Activated CD4-positive, alpha-beta memory T cell treated with anti-CD3 and anti-CD28 coated beads for 36 hours (primary cell): ENCODE measurements around the gene FCRLA. TPM values are rescaled to one million over a fixed set of nuclear protein-coding genes. Genes with fewer than 3 reads are reported as not detected.
"Not testable (repeated sequence)": the region's sequence is repeated elsewhere in the genome, so short reads cannot be mapped to it uniquely, and the experiment has no call there.

Experiments used
- CTCF ChIA-PET: fragments of 350-600 bp; sonication (Branson Sonifier 250); formaldehyde crosslinking; loops from one replicate; lab custom pipeline; 2021; ENCODE audit warnings: antibody characterized with exemption, inconsistent platforms; lab: Charles Lee
- POLR2A ChIA-PET: fragments of 350-600 bp; sonication (Branson Sonifier 250); formaldehyde crosslinking; loops from one replicate; lab custom pipeline; 2021; ENCODE audit warnings: antibody characterized with exemption; lab: Charles Lee
- DNase-seq: peaks from one replicate; pipeline ENCODE4 v3.0.0-alpha.2; 2020
- H3K27ac Mint-ChIP-seq: one replicate; pipeline ENCODE4 v1.8.0; 2021; ENCODE audit warnings: mixed read lengths
- H3K27me3 Mint-ChIP-seq: one replicate; pipeline ENCODE4 v1.8.0; 2021; ENCODE audit warnings: mixed read lengths
- H3K36me3 Mint-ChIP-seq: one replicate; pipeline ENCODE4 v1.8.0; 2021; ENCODE audit warnings: mixed read lengths
- H3K4me1 Mint-ChIP-seq: one replicate; pipeline ENCODE4 v1.8.0; 2021; ENCODE audit warnings: low read depth, mixed read lengths
- H3K4me3 Mint-ChIP-seq: one replicate; pipeline ENCODE4 v1.8.0; 2021; ENCODE audit warnings: mild to moderate bottlenecking, mixed read lengths
- H3K9me3 Mint-ChIP-seq: one replicate; pipeline ENCODE4 v1.8.0; 2021; ENCODE audit warnings: mixed read lengths
- intact Hi-C: fragments of 100-400 bp; cut with micrococcal nuclease; formaldehyde crosslinking; loops from one replicate; pipeline ENCODE4 v1.15.1; 2023
- total RNA-seq, 2 experiments: library from RNA; stranded (reverse); gene quantifications; one replicate each; pipeline ENCODE4 v1.2.3, GENCODE V29; 2021

Gene FCRLA, protein sequence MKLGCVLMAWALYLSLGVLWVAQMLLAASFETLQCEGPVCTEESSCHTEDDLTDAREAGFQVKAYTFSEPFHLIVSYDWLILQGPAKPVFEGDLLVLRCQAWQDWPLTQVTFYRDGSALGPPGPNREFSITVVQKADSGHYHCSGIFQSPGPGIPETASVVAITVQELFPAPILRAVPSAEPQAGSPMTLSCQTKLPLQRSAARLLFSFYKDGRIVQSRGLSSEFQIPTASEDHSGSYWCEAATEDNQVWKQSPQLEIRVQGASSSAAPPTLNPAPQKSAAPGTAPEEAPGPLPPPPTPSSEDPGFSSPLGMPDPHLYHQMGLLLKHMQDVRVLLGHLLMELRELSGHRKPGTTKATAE
- total RNA-seq = not detected

DNA sequence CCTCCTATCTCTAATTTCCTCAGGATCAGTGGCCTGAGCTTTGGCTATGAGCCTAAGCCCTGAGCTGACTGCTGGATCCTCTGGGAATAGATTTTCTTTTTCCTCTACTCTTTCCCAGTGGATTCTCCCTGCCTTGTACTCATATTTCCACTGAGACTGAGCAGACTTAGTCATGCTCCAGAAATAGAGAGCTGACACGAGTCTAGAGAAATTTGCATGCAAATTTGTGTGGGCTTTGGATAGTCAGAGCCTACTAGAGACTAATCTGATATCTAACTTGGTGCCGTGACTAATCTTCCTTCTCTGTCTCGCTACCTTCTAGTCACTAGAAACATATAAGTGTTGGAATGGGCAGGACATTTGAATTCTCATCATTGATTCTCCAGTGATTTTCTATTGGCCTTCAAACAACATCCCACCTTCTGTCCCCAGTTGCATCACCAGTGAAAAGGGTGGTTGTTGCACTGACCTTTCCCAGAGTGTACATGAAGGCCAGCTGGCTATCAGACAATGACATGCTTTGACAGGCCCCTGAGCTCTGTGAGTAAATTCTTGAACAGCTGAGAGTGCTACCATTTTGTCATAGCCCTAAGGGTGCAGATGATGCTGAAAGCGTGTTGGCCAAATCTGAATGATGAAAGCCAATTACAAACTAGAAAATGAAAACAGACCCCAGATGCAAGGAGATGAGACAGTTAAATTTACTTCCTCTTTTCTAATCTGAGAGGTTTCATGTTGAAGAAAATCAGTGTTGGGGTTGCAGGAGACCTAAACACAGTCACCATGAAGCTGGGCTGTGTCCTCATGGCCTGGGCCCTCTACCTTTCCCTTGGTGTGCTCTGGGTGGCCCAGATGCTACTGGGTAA is at the start of gene FCRLA:
FCRLA (plus strand) TSS at position 748 of the 866 bp plus-strand sequence; CDS start at position 784, 36 bp downstream.
- ChIA-PET POLR2A (interaction anchor here (1.4 kb wide), 1 partner anchor 24 kb away, joined by 3 read pairs; no protein-coding TSS in a partner anchor), CTCF (interaction anchor here (0.6 to 1.1 kb wide), 2 partner anchors 8 to 27 kb away, joined by 3 read pairs; no protein-coding TSS in a partner anchor)
- intact Hi-C loops = loop anchor here (2.0 kb wide), 1 partner anchor 20 kb away; no protein-coding TSS in a partner anchor
- DNase-seq = no peak
- H3K9me3 Mint-ChIP-seq = no peaks in the 10 kb centered on the region
- H3K27me3 Mint-ChIP-seq = peaks cover 5% of the 10 kb centered on the region
- no peak within 1 kb of the TSS for H3K4me3 Mint-ChIP-seq
- no peaks in the 10 kb centered on the region for H3K4me1 Mint-ChIP-seq
- H3K27ac Mint-ChIP-seq = no peak within 1 kb of the TSS
- no peaks in the 10 kb centered on the region for H3K36me3 Mint-ChIP-seq

GRCh38 chr1:161658524-161658923 is 48.5 kb upstream of the FCRLA start:
- POLR2A ChIA-PET, H3K4me1 Mint-ChIP-seq, CTCF ChIA-PET, H3K27me3 Mint-ChIP-seq, DNase-seq, H3K36me3 Mint-ChIP-seq, H3K4me3 Mint-ChIP-seq, intact Hi-C loops, H3K27ac Mint-ChIP-seq, H3K9me3 Mint-ChIP-seq: not testable (repeated sequence)

- H3K27ac Mint-ChIP-seq, intact Hi-C loops, H3K4me3 Mint-ChIP-seq, H3K36me3 Mint-ChIP-seq, CTCF ChIA-PET, H3K27me3 Mint-ChIP-seq, H3K4me1 Mint-ChIP-seq, H3K9me3 Mint-ChIP-seq, DNase-seq, POLR2A ChIA-PET: not testable (repeated sequence)
These were observed 45.2 kb upstream of the FCRLA start for GRCh38 chr1:161661660-161662311.

DNA sequence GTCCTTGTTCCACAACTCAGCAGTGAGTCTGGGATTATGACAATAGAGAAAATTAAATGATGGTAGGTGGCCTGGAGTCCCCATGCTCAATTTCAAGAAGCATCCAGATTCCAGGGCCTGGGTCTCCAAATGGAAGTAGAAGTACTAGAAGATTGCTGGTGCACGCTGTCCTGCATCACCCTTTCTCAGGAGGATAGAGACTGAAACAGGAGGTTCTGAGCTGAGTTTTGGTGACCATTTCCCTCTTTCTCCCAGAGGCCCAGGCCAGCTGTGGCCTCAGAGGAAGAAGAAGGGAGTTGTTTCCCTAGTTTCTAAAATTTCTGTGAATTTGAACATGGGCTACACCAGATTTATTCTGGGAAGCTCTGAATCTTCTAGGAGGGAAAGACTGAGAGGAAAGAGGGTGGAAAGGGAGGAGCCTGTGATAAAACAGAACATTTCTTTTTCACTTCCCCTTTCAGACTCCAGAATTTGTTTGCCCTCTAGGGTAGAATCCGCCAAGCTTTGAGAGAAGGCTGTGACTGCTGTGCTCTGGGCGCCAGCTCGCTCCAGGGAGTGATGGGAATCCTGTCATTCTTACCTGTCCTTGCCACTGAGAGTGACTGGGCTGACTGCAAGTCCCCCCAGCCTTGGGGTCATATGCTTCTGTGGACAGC is 44.2 kb upstream of the FCRLA start, which contains the start of gene FCGR2B:
FCGR2B (plus strand) TSS at position 460 of the 656 bp plus-strand sequence; CDS start at position 559, 99 bp downstream.
- H3K27me3 Mint-ChIP-seq, H3K4me3 Mint-ChIP-seq, intact Hi-C loops, POLR2A ChIA-PET, CTCF ChIA-PET, H3K4me1 Mint-ChIP-seq, H3K27ac Mint-ChIP-seq, DNase-seq, H3K36me3 Mint-ChIP-seq, H3K9me3 Mint-ChIP-seq: not testable (repeated sequence)

GRCh38 chr1:161663569-161663968 is 43.5 kb upstream of the FCRLA start:
- H3K4me3 Mint-ChIP-seq, DNase-seq, H3K27me3 Mint-ChIP-seq, intact Hi-C loops, H3K4me1 Mint-ChIP-seq, H3K36me3 Mint-ChIP-seq, H3K27ac Mint-ChIP-seq, CTCF ChIA-PET, POLR2A ChIA-PET, H3K9me3 Mint-ChIP-seq: not testable (repeated sequence)

DNA sequence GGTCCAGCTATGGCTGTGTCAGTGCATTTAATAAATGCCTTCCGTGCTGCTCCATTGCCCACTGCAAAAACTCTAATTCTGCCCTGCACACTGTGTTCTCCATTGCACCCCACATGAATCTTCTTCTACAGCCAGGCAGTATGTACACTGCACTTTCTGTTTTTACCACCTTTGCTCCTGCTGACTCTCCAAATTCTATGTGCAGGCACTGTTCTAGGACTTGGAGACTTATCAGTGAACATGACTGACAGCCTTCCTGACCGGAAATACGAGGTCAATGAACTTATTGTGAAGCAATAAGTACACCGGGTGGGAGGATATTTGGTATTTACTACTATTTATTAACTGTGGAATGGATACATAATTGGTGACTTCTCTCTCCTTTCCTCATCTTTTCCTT is 42.3 kb upstream of the FCRLA start:
- H3K4me3 Mint-ChIP-seq, H3K4me1 Mint-ChIP-seq, H3K36me3 Mint-ChIP-seq, H3K27me3 Mint-ChIP-seq, intact Hi-C loops, CTCF ChIA-PET, POLR2A ChIA-PET, H3K27ac Mint-ChIP-seq, H3K9me3 Mint-ChIP-seq, DNase-seq: not testable (repeated sequence)

- DNase-seq = peak; percentile 43
- H3K27ac Mint-ChIP-seq, POLR2A ChIA-PET, intact Hi-C loops, H3K36me3 Mint-ChIP-seq, H3K27me3 Mint-ChIP-seq, H3K9me3 Mint-ChIP-seq, H3K4me1 Mint-ChIP-seq, H3K4me3 Mint-ChIP-seq, CTCF ChIA-PET: not testable (repeated sequence)
These were observed 35.7 kb upstream of the FCRLA start for GRCh38 chr1:161671045-161672020.

GRCh38 chr1:161673437-161673836 is 33.6 kb upstream of the FCRLA start:
- H3K9me3 Mint-ChIP-seq, H3K27me3 Mint-ChIP-seq, H3K4me1 Mint-ChIP-seq, intact Hi-C loops, DNase-seq, H3K27ac Mint-ChIP-seq, POLR2A ChIA-PET, H3K4me3 Mint-ChIP-seq, CTCF ChIA-PET, H3K36me3 Mint-ChIP-seq: not testable (repeated sequence)

DNA sequence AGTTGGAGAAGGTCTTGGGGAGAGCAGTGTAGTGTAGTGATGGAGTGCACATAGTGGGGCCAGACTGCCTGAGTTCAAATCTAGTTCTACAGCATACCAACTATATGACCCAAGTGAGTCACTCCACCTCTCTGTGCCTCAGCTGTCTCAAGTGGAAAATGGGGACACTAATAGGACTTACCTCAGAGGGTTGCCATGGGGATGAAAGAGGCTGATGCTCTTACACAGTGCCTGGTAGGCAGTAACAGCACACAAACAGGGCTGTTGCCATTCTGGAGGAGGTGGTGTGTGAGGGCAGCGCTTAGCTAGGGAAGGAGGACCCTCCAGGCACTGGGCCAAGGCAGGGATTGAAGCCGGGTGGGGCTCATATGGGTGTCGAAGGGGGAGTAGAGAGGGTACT is 32.6 kb upstream of the FCRLA start:
- H3K4me1 Mint-ChIP-seq, H3K36me3 Mint-ChIP-seq, CTCF ChIA-PET, DNase-seq, H3K27me3 Mint-ChIP-seq, H3K4me3 Mint-ChIP-seq, H3K27ac Mint-ChIP-seq, intact Hi-C loops, POLR2A ChIA-PET, H3K9me3 Mint-ChIP-seq: not testable (repeated sequence)

GRCh38 chr1:161674908-161675307 is 32.1 kb upstream of the FCRLA start:
- CTCF ChIA-PET, DNase-seq, POLR2A ChIA-PET, H3K36me3 Mint-ChIP-seq, H3K27ac Mint-ChIP-seq, H3K4me1 Mint-ChIP-seq, H3K4me3 Mint-ChIP-seq, H3K27me3 Mint-ChIP-seq, intact Hi-C loops, H3K9me3 Mint-ChIP-seq: not testable (repeated sequence)

DNA sequence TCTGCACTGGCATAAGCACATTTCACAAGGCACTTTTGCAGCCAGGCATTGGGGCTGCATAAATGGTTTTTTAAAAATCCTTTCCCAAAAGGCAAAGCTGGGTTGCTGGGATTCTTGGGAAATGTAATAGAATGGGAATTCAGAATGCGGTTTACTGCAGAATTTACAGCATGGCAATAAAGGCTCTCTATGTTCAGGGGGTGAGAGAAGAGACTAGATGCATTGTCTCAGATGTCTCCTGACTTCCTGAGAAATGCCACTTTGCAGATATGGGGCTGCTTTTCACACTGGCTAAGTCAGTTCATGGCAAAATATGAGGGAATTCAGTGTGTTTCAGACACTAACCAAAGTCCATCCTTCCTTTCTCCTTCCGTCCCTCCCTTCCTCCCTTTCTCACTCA is 30.6 kb upstream of the FCRLA start:
- ChIA-PET POLR2A (no interaction called here), CTCF (no interaction called here)
- no peaks in the 10 kb centered on the region for H3K36me3 Mint-ChIP-seq
- H3K4me1 Mint-ChIP-seq = peaks cover 4% of the 10 kb centered on the region
- no peaks in the 10 kb centered on the region for H3K27me3 Mint-ChIP-seq
- H3K4me3 Mint-ChIP-seq = no peak overlapping the region
- no peaks in the 10 kb centered on the region for H3K9me3 Mint-ChIP-seq
- H3K27ac Mint-ChIP-seq = no peak overlapping the region
- no peak for DNase-seq
- intact Hi-C loops = no loop called here
